Activated T-helper 17 cell treated with anti-CD3 and anti-CD28 coated beads, Interleukin-2, amount 50 U/mL, for 72 hours (primary cell): ENCODE data around the gene ELMO1. TPM values are rescaled to one million over a fixed set of nuclear protein-coding genes. Genes with fewer than 3 reads are reported as not detected.
A peak's percentile ranks its signal among the peaks of the same experiment; 100 is the strongest.

Source experiments
- ATAC-seq: fragments of 150-1000 bp; cut with Tn5 transposase; replicated peaks from 2 replicates; pipeline ENCODE4 v1.10.0; 2021; ENCODE audit warnings: mild to moderate bottlenecking, moderate library complexity
- H3K27ac Mint-ChIP-seq: one replicate; pipeline ENCODE4 v1.8.0; 2022; ENCODE audit warnings: mixed read lengths
- H3K27me3 Mint-ChIP-seq: one replicate; pipeline ENCODE4 v1.8.0; 2022; ENCODE audit warnings: mixed read lengths
- H3K36me3 Mint-ChIP-seq: one replicate; pipeline ENCODE4 v1.8.0; 2022; ENCODE audit warnings: low read depth, mild to moderate bottlenecking, mixed read lengths
- H3K4me1 Mint-ChIP-seq: one replicate; pipeline ENCODE4 v1.8.0; 2022; ENCODE audit warnings: mixed read lengths
- H3K4me3 Mint-ChIP-seq: one replicate; pipeline ENCODE4 v1.8.0; 2022; ENCODE audit warnings: mild to moderate bottlenecking, mixed read lengths
- H3K9me3 Mint-ChIP-seq: one replicate; pipeline ENCODE4 v1.8.0; 2022; ENCODE audit warnings: mixed read lengths
- total RNA-seq, 2 donors: library from RNA; stranded (reverse); gene quantifications; one replicate each; pipeline ENCODE4 v1.2.3, GENCODE V29; 2022

Gene ELMO1
- total RNA-seq, 2 donors from 2014 or later = 77.4 to 106 TPM

DNA sequence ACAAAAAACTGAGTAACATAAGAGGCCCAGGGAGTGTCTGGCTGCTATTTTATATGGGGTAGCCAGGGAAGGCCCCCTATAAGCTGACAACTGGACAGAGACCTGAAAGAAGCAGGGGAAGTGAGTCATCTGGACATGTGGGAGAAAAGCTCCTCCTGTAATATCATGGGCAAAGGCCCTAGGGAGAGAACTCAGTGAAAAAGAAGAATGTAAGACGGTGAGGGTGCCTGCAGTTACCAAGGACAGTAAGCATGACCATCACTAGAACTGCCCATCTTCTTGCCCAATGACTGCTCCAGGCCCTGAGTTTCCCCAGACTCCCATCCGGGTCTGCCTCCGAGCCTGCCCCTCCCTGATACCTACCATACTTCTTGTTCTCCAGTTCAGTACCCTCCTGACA is 2.3 kb downstream of the ELMO1 start:
- peaks cover 59% of the 10 kb centered on the region for H3K4me1 Mint-ChIP-seq
- peaks cover 44% of the 10 kb centered on the region for H3K36me3 Mint-ChIP-seq
- no peaks in the 10 kb centered on the region for H3K27me3 Mint-ChIP-seq
- peak overlapping the region; percentile 99 for H3K4me3 Mint-ChIP-seq
- ATAC-seq = no peak
- H3K9me3 Mint-ChIP-seq = no peaks in the 10 kb centered on the region
- H3K27ac Mint-ChIP-seq = peak overlapping the region; percentile 96

DNA sequence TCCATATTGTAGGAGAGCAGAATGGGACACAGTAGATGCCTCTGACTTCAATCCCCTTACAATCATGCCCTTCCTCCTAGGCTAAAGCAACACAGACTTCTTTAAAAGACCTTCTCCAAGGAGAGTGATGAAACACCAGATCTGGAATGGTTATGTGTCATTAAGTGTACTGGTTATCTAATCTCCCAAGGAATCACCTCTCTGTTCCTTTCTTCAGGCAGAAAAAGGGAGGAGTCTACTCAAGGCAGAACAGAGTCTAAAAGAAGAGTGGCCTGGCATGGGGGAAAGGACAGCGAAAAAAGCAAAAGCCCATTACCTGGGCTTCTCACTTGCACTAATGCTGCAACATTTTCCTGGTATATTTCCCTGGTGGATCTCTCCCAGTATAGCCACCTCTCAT is 2.9 kb downstream of the ELMO1 start:
- H3K4me1 Mint-ChIP-seq = peaks cover 65% of the 10 kb centered on the region
- no peaks in the 10 kb centered on the region for H3K9me3 Mint-ChIP-seq
- ATAC-seq = no peak
- H3K36me3 Mint-ChIP-seq = peaks cover 46% of the 10 kb centered on the region
- peak overlapping the region; percentile 99 for H3K4me3 Mint-ChIP-seq
- peak overlapping the region; percentile 96 for H3K27ac Mint-ChIP-seq
- H3K27me3 Mint-ChIP-seq = no peaks in the 10 kb centered on the region

DNA sequence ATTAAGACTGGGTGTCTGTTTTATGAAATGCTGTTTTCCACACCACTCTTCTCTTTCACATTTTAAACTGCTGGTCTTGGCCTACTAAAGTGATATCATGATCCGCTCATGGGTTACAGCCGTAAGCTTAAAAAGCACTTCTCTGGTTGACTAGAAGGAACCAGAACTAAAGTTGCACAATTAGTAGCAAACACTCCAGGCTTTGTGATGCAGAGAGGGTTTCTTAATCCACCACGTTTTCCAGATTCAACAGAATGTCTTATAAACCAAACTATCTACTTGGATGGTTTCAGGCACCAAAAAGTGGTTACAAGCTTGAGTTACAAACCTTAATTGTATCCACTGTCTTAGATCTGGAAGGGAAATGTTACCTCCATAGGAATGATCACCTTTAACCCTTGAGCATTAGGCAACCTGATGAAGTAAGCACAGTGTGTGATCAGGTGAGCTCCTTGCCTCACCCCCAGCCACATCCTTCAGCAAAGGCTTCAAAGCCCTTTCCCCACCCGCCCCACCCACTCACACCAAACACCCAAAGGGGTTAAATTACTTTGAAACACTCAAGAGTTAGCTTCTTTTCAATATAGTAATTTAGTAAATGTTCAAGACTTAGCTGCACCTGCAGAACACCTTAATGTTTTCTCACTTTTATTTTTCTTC is 3.5 kb downstream of the ELMO1 start:
- H3K4me1 Mint-ChIP-seq = peaks cover 65% of the 10 kb centered on the region
- H3K9me3 Mint-ChIP-seq = no peaks in the 10 kb centered on the region
- peak overlapping the region; percentile 99 for H3K4me3 Mint-ChIP-seq
- H3K36me3 Mint-ChIP-seq = peaks cover 50% of the 10 kb centered on the region
- no peaks in the 10 kb centered on the region for H3K27me3 Mint-ChIP-seq
- ATAC-seq = no peak
- peak overlapping the region; percentile 96 for H3K27ac Mint-ChIP-seq

DNA sequence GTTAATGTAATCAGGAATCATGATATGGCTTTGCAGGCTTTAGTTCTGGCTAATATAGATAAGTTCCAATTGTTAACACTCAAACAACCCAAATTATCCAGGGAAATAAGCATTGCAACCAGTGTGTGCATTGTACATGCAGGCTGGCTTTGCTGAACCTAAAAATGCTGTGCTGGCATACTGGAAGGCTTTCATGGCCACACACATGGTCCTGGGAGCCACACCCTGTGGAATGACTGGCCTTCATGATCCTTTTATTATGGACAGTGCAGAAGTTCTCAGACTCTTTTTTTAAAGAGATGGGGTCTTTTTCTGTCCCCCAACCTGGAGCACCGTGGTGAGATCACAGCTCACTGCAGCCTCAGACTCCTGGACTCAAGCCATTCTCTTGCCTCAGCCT is 5.0 kb downstream of the ELMO1 start:
- no peak for ATAC-seq
- H3K4me1 Mint-ChIP-seq = peaks cover 66% of the 10 kb centered on the region
- peak overlapping the region; percentile 77 for H3K4me3 Mint-ChIP-seq
- no peak overlapping the region for H3K27ac Mint-ChIP-seq
- H3K36me3 Mint-ChIP-seq = peaks cover 45% of the 10 kb centered on the region
- no peaks in the 10 kb centered on the region for H3K27me3 Mint-ChIP-seq
- H3K9me3 Mint-ChIP-seq = no peaks in the 10 kb centered on the region

DNA sequence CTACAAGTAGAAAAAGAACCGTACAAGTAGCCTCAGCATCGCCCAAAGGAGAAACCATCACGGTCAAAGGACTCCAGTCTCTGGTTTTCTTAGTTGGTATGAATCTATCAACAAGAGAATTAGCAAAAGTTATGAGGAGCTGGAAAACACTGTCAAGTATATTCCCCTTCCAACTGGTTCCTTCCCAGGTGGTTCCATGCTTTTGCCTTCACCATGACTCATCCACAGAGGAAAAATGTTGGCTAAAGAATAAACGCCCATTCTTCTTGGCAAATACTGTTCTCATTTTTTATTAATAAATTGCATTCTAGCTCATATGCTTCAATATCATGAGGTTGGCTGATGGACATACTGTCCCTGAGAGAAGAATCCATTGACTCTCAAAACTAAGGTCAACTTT is 6.4 kb downstream of the ELMO1 start:
- Mint-ChIP-seq H3K27me3 (no peaks in the 10 kb centered on the region), H3K9me3 (no peaks in the 10 kb centered on the region), H3K27ac (peak overlapping the region; percentile 93), H3K36me3 (peaks cover 36% of the 10 kb centered on the region), H3K4me3 (peak overlapping the region; percentile 77), H3K4me1 (peaks cover 61% of the 10 kb centered on the region)
- no peak for ATAC-seq

DNA sequence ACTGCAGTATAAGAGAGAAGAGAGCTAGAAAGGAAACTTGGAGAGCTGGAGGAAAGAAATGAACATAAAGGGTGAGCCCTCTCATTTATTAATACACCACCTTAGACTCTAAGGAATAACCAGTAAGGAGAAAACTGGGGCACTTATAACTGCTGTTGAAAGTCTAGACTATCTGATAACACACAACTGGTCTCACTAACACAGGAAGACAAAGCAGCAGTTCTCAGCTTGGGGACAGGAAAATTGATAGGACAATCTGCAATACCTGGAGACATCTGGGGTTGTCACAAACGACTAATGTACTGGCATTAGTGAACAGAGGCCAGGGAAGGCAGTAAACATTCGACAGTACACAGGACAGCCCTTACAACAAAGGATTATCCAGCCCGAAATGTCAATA is 6.8 kb downstream of the ELMO1 start:
- Mint-ChIP-seq H3K27ac (peak overlapping the region; percentile 93), H3K36me3 (peaks cover 33% of the 10 kb centered on the region), H3K27me3 (no peaks in the 10 kb centered on the region), H3K9me3 (no peaks in the 10 kb centered on the region), H3K4me1 (peaks cover 57% of the 10 kb centered on the region), H3K4me3 (peak overlapping the region; percentile 77)
- ATAC-seq = no peak

DNA sequence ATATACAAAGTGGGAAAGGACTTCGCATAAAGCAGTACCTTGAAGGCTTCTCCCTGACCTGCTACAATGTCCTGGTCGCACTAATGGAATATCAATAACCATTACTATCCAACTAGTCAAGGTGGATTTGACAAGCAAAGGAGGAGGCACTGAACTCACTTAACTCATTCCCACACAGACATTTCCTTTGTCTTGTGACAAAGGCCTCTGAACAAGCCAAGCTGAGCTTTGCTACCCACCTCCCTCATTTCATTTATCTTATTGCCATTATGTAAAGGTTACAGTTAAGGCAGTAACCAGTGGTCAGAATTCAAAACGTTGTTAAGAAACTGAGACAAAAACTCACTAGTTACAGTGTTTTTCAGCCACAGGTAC is 7.3 kb downstream of the ELMO1 start:
- H3K36me3 Mint-ChIP-seq = peaks cover 28% of the 10 kb centered on the region
- no peaks in the 10 kb centered on the region for H3K9me3 Mint-ChIP-seq
- H3K27me3 Mint-ChIP-seq = no peaks in the 10 kb centered on the region
- H3K4me3 Mint-ChIP-seq = peak overlapping the region; percentile 77
- no peak for ATAC-seq
- peaks cover 52% of the 10 kb centered on the region for H3K4me1 Mint-ChIP-seq
- peak overlapping the region; percentile 93 for H3K27ac Mint-ChIP-seq

DNA sequence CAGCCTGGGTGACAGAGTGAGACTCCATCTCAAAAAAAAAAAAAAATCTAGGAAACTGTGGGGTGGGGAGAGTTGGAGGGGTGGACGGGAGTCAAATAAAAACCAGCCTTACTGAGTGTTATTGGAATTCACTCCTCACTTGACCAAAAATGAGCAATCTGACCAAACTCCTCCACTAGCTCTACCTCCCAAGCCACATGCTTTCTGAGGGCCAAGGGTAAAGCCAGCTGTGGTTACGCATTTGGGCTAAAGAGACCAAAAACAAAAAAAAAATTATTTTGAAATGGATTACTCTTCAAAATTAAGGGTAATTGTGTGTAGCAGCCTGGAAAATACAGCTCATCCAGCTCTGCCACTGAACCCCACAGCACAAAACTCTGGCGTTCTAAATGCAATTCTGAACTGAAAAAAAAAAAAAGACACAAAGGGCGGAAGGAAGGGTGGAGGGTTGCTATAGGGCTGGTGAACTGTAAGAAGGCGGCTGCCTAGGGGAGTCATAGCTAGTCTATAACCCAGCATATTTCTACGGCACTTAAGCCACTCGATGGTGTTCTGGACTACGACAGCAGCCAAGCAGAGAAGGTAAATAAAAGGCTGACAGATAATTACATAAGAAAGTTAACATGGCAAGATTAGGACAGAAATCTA is 7.8 kb downstream of the ELMO1 start:
- H3K4me1 Mint-ChIP-seq = peaks cover 48% of the 10 kb centered on the region
- ATAC-seq = peak; percentile 76
- no peaks in the 10 kb centered on the region for H3K9me3 Mint-ChIP-seq
- peak overlapping the region; percentile 93 for H3K27ac Mint-ChIP-seq
- H3K4me3 Mint-ChIP-seq = peak overlapping the region; percentile 77
- peaks cover 23% of the 10 kb centered on the region for H3K36me3 Mint-ChIP-seq
- no peaks in the 10 kb centered on the region for H3K27me3 Mint-ChIP-seq

DNA sequence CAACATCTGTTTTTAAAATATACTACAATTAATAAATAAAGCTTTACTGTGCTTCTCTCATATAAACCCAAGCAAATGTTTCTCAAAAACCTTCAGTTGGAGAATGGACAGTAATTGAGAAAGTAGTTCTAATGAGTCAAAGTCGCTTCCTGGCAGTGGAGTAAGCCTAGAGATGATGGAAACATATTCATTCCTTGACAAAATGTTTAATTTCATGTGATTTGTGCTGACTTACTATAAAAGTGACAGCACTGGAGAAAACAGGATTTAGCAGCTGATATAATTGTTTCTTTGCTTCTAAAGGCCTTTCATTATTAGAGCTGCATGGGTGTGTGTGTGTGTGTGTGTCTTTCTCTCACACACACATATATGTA is 9.0 kb downstream of the ELMO1 start:
- Mint-ChIP-seq H3K9me3 (no peaks in the 10 kb centered on the region), H3K4me1 (peaks cover 55% of the 10 kb centered on the region), H3K36me3 (peaks cover 13% of the 10 kb centered on the region), H3K4me3 (peak overlapping the region; percentile 77), H3K27me3 (no peaks in the 10 kb centered on the region), H3K27ac (peak overlapping the region; percentile 93)
- ATAC-seq = peak; percentile 48

DNA sequence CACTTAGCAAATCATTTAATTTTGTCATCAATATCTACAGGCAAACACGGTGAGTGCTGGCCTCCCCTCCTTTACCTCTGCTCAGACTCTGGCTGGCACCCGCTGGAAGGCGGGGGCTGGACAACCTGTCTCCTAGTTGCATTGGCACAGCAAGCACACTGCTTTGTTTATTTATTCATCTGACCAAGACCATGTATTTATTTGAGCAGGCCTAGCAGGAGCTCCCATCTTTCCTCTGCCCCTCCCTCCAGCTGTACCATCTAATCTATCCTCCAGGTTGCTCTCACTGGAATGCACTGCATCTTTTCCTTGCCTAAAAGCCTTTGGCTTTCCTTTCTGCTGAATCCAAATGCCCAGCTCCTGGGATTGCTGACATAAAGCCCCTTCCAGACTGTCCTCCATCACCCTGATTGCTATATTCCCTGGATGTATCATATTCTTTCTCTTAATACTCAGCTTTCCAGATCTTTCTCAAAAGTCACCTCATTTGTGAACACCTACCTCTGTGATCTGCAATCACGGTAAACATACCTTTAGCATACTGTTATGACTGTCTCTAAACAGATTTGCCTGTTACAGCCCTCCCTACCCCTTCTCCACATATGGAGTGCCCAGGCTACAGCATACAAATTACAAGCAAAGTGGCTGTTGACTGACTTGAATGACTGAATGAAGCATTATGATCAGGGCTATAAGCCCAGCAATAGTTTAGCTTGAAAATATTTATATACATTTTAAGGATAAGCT is 9.6 kb downstream of the ELMO1 start:
- no peaks in the 10 kb centered on the region for H3K27me3 Mint-ChIP-seq
- peak overlapping the region; percentile 77 for H3K4me3 Mint-ChIP-seq
- H3K27ac Mint-ChIP-seq = peak overlapping the region; percentile 93
- H3K9me3 Mint-ChIP-seq = no peaks in the 10 kb centered on the region
- ATAC-seq = peak; percentile 42
- peaks cover 57% of the 10 kb centered on the region for H3K4me1 Mint-ChIP-seq
- peaks cover 7% of the 10 kb centered on the region for H3K36me3 Mint-ChIP-seq

DNA sequence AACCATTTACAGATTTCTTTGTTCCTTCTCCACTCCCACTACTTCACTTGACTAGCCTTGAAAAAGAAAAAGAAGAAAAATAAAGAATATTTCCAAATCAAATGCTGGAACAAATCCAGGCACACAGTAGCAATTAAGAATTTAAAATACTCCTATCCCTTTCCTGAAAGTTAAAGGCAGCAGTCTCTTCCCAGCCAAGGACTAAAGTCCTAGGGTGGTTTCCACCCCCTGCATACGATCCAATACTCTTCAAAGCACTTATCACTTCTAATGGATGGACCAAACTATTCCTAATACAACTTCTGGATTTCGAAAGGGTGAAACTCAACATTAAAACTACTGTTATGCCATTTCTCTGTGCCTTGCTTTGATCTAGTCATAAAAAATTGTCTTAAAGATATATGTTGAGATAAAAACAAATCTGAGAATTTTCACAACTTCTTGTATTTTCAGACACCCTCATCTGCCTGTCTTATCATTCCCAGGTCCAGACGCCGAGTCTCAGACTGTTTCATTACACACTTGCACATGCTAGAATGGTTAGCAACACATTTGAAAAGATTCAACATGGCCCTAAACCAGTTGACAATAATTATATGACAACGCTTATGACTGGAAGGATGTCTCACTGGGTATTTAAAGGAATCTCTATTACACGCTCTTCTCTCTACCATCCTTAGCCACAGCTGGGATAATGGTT is 13.4 kb downstream of the ELMO1 start:
- peaks cover 5% of the 10 kb centered on the region for H3K36me3 Mint-ChIP-seq
- no peak for ATAC-seq
- H3K4me1 Mint-ChIP-seq = peaks cover 41% of the 10 kb centered on the region
- no peak overlapping the region for H3K27ac Mint-ChIP-seq
- no peaks in the 10 kb centered on the region for H3K27me3 Mint-ChIP-seq
- no peaks in the 10 kb centered on the region for H3K9me3 Mint-ChIP-seq
- H3K4me3 Mint-ChIP-seq = no peak overlapping the region

DNA sequence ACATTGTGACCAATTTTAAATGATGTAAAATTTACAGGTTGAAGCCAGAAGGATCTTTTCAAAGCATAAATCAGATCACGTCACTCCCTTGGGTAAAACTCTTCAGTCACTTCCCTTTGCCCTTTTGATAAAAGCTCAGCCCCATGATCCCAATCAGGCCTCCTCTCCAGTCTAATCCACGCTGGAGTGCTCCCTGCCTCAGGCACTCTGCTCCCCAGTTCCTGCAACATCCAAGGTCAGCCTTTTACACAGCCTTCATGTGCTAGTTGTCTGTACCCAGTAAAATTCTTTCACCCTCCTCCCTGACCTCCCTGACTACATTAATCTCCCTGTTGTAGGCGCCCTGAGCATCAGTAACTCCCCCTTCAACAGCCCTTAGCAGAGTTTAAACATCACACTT is 14.1 kb downstream of the ELMO1 start:
- Mint-ChIP-seq H3K27me3 (no peaks in the 10 kb centered on the region), H3K36me3 (peaks cover 13% of the 10 kb centered on the region), H3K4me1 (peaks cover 49% of the 10 kb centered on the region), H3K9me3 (no peaks in the 10 kb centered on the region), H3K4me3 (no peak overlapping the region), H3K27ac (peak overlapping the region; percentile 12)
- no peak for ATAC-seq

DNA sequence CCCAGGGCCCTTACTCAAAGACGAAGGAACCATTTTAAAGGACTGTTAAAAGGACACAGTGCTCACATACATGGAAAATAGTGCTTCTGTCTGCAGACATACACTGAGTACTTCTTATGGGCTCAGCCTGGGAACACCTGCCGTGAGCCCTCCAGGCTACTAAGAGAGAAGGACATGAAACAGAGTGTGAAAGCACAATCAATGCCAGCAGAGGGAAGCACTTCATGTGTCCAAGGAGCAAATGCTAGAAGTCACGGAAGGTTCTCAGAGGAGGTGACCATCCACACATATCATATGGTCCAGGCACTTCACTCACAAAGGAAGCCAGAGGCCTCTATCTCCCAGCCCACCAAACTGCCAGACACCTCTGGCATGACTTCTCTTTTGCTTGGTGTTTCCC is 15.5 kb downstream of the ELMO1 start:
- no peak for ATAC-seq
- Mint-ChIP-seq H3K9me3 (no peaks in the 10 kb centered on the region), H3K27me3 (no peaks in the 10 kb centered on the region), H3K4me1 (peaks cover 42% of the 10 kb centered on the region), H3K36me3 (peaks cover 27% of the 10 kb centered on the region), H3K27ac (peak overlapping the region; percentile 62), H3K4me3 (peak overlapping the region; percentile 64)

DNA sequence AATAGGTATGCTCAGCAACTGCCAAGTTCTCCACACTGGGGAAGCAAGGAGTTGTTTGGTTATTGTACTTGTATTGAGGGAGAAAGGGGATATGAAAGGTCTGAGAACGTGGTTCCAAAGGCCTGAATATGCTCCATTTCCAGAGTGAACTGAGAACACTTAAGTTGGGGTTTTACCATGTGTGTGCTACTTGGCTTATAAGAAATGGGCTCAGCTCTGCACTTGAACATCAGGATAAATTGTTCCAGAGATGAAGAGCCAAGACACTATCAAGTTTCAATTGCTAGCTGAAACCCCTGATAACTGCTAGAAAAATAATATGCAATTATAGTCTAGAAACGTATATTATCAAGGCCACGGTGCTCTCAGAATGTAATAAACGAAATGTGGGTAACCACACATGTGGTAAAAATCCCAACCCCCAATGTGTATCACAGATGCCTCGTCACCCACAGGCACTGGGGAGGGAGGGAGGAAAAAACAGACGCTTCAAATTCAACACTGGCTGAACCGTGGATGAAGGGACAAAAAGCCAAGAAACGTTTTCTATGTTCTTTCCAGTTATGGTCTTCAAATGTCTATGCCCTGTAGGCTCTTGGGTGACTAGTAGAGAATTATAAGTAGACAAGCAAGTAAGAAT is 16.3 kb downstream of the ELMO1 start:
- Mint-ChIP-seq H3K27ac (peak overlapping the region; percentile 62), H3K27me3 (no peaks in the 10 kb centered on the region), H3K9me3 (no peaks in the 10 kb centered on the region), H3K4me1 (peaks cover 42% of the 10 kb centered on the region), H3K36me3 (peaks cover 33% of the 10 kb centered on the region), H3K4me3 (peak overlapping the region; percentile 64)
- peak; percentile 88 for ATAC-seq
